SK-N-SH (cell line): ENCODE results near the gene FDX1. TPM values are rescaled to one million over a fixed set of nuclear protein-coding genes. Genes with fewer than 3 reads are reported as not detected.

Experiments used
- CTCF ChIA-PET: fragments of 300-600, 350-600 bp; formaldehyde crosslinking; extraction: SDS; loops from one replicate; lab custom pipeline; 2021; lab: Yijun Ruan, JAX
- POLR2A ChIA-PET: fragments of 350-600 bp; sonication (Branson Sonifier 250); formaldehyde crosslinking; extraction: SDS; loops from one replicate; lab custom pipeline; 2020; ENCODE audit warnings: antibody characterized with exemption, inconsistent platforms; lab: Yijun Ruan, JAX
- DNase-seq: peaks from one replicate; pipeline ENCODE4 v3.0.0; 2012
- H2AFZ ChIP-seq: fragments of 200-600 bp; sonication (generic); 2 replicates; pipeline ENCODE4 v1.8.1; 2016; ENCODE audit warnings: antibody characterized with exemption, mild to moderate bottlenecking, low read depth
- H3F3A ChIP-seq: fragments of 200-600 bp; sonication (generic); replicated peaks from 2 replicates; pipeline ENCODE3; 2016; ENCODE audit warnings: antibody characterized with exemption, mild to moderate bottlenecking; ENCODE audit not compliant: insufficient read depth
- H3K27ac ChIP-seq, 2 experiments: fragments of 200-500 bp in 1 of 2; fragments of 200-600 bp in 1 of 2; sonication (Bioruptor generic) in 1 of 2; sonication (generic), shearing (Covaris generic) in 1 of 2; 2 replicates each; pipeline versions ENCODE4 v1.5.1 to v1.6.1; 2014 to 2016; ENCODE audit warnings: low read depth in 2 of 2, inconsistent platforms in 1 of 2, low read length in 1 of 2, mild to moderate bottlenecking in 1 of 2, mixed read lengths in 1 of 2
- H3K27me3 ChIP-seq: fragments of 200-600 bp; sonication (generic), shearing (Covaris generic); 2 replicates; pipeline ENCODE4 v1.6.1; 2016; ENCODE audit warnings: mixed run types; ENCODE audit not compliant: insufficient read depth
- H3K36me3 ChIP-seq, 2 experiments: fragments of 200-500 bp in 1 of 2; fragments of 200-600 bp in 1 of 2; sonication (Bioruptor generic) in 1 of 2; sonication (generic) in 1 of 2; replicated peaks in 1 of 2; 2 replicates each; pipeline versions ENCODE3 to v1.5.1; 2014 to 2016; ENCODE audit warnings: low read length in 1 of 2, mild to moderate bottlenecking in 1 of 2; ENCODE audit not compliant: insufficient read depth in 2 of 2, control insufficient read depth in 1 of 2
- H3K4me1 ChIP-seq, 2 experiments: fragments of 200-500 bp in 1 of 2; fragments of 200-600 bp in 1 of 2; sonication (Bioruptor generic) in 1 of 2; sonication (generic), shearing (Covaris generic) in 1 of 2; 2 replicates each; pipeline versions ENCODE4 v1.5.1 to v1.6.1; 2014 to 2016; ENCODE audit warnings: low read depth in 1 of 2, low read length in 1 of 2, mixed run types in 1 of 2; ENCODE audit not compliant: insufficient read depth in 2 of 2, control insufficient read depth in 1 of 2
- H3K4me2 ChIP-seq: fragments of 200-600 bp; sonication (generic), shearing (Covaris generic); 2 replicates; pipeline ENCODE4 v1.6.1; 2017; ENCODE audit warnings: mixed run types
- H3K4me3 ChIP-seq, 2 experiments: fragments of 200-500 bp in 1 of 2; fragments of 200-600 bp in 1 of 2; sonication (Bioruptor generic) in 1 of 2; sonication (generic), shearing (Covaris generic) in 1 of 2; 2 replicates each; pipeline versions ENCODE4 v1.5.1 to v1.8.1; 2014 to 2016; ENCODE audit warnings: low read depth in 2 of 2, inconsistent platforms in 1 of 2, low read length in 1 of 2, mild to moderate bottlenecking in 1 of 2, mixed read lengths in 1 of 2, moderate library complexity in 1 of 2
- H3K79me2 ChIP-seq: fragments of 200-600 bp; sonication (generic); 2 replicates; pipeline ENCODE4 v1.8.1; 2017; ENCODE audit warnings: mild to moderate bottlenecking; ENCODE audit not compliant: insufficient read depth
- H3K9ac ChIP-seq: fragments of 200-600 bp; sonication (generic); 2 replicates; pipeline ENCODE4 v1.6.1; 2017; ENCODE audit warnings: mixed run types
- H3K9me2 ChIP-seq: fragments of 200-600 bp; sonication (generic); 2 replicates; pipeline ENCODE4 v1.6.1; 2017; ENCODE audit warnings: mixed run types
- H3K9me3 ChIP-seq: fragments of 200-600 bp; sonication (generic); 2 replicates; pipeline ENCODE4 v1.6.1; 2017; ENCODE audit warnings: mixed run types, mild to moderate bottlenecking, moderate library complexity
- H4K20me1 ChIP-seq: fragments of 200-600 bp; sonication (generic); 2 replicates; pipeline ENCODE4 v1.6.1; 2017; ENCODE audit warnings: mild to moderate bottlenecking, mixed run types; ENCODE audit not compliant: insufficient read depth
- CHD2 ChIP-seq: fragments of 150-350 bp; IDR thresholded peaks from 2 replicates; pipeline ENCODE4 v1.6.1; 2018; ENCODE audit warnings: low read length; ENCODE audit not compliant: partially characterized antibody
- EP300 ChIP-seq, 2 experiments: IDR thresholded peaks; 2 replicates each; pipeline versions ENCODE4 v1.4.0 to v1.6.1; 2012; ENCODE audit warnings: borderline replicate concordance in 1 of 2, low read depth in 1 of 2, low read length in 1 of 2
- FOXJ3 ChIP-seq: sonication (generic); formaldehyde crosslinking; IDR thresholded peaks from 2 replicates; pipeline ENCODE4 v1.5.1; 2020; ENCODE audit warnings: mild to moderate bottlenecking, missing genetic modification reagents
- GABPA ChIP-seq: IDR thresholded peaks from 2 replicates; pipeline ENCODE4 v1.4.0; 2012; ENCODE audit warnings: low read depth, mild to moderate bottlenecking
- GATA2 ChIP-seq: sonication (generic); formaldehyde crosslinking; IDR thresholded peaks from 2 replicates; pipeline ENCODE4 v1.5.0; 2020; ENCODE audit warnings: mild to moderate bottlenecking, missing genetic modification reagents
- JUND ChIP-seq: IDR thresholded peaks from 2 replicates; pipeline ENCODE4 v1.4.0; 2012
- MXI1 ChIP-seq: IDR thresholded peaks from 2 replicates; pipeline ENCODE4 v1.6.1; 2012; ENCODE audit warnings: mild to moderate bottlenecking, low read depth, low read length, improper control_type of control experiment
- NRF1 ChIP-seq: IDR thresholded peaks from 2 replicates; pipeline ENCODE4 v1.6.1; 2012; ENCODE audit warnings: low read depth, mild to moderate bottlenecking, low read length
- RCOR1 ChIP-seq: fragments of 150-350 bp; IDR thresholded peaks from 2 replicates; pipeline ENCODE4 v1.6.1; 2017; ENCODE audit warnings: antibody characterized with exemption, low read length
- RXRA ChIP-seq: IDR thresholded peaks from 2 replicates; pipeline ENCODE4 v1.4.0; 2012; ENCODE audit warnings: low read depth, mild to moderate bottlenecking, borderline replicate concordance
- TAF1 ChIP-seq: IDR thresholded peaks from 2 replicates; pipeline ENCODE4 v1.6.1; 2012; ENCODE audit warnings: low read depth, mild to moderate bottlenecking, low read length, moderate library complexity, borderline replicate concordance
- WGBS: methylation state at CpG from one replicate; pipeline ENCODE4 v1.1.6; 2017; ENCODE audit warnings: low lambda C conversion rate; 5-methylcytosine and 5-hydroxymethylcytosine counted together
- polyA plus RNA-seq, 3 experiments: library from polyadenylated mRNA; depleted of rRNA; stranded (reverse); fragments of >200 nt; gene quantifications; 2 replicates each; pipeline ENCODE4 v1.2.3, GENCODE V29; 2012
- TF ChIP-seq, protein P1 (sequence below): fragments of 150-350 bp; IDR thresholded peaks from 2 replicates; pipeline ENCODE4 v1.6.1; 2016; ENCODE audit warnings: mild to moderate bottlenecking, low read depth, low read length
- TF ChIP-seq, protein P2 (sequence below): fragments of 150-350 bp; IDR thresholded peaks from 2 replicates; pipeline ENCODE4 v1.6.1; 2017; ENCODE audit warnings: antibody characterized with exemption, low read length, low read depth, borderline replicate concordance
- TF ChIP-seq, protein P3 (sequence below): fragments of 200-600 bp; sonication (generic); IDR thresholded peaks from 2 replicates; pipeline ENCODE4 v1.6.1; 2017; ENCODE audit warnings: antibody characterized with exemption, mild to moderate bottlenecking, moderate library complexity
- TF ChIP-seq, protein P4 (sequence below): IDR thresholded peaks from 2 replicates; pipeline ENCODE4; 2012

Gene FDX1
- polyA plus RNA-seq, 1 of the 3 experiments (the other 2 are of a cell fraction) = 4.0 TPM

DNA sequence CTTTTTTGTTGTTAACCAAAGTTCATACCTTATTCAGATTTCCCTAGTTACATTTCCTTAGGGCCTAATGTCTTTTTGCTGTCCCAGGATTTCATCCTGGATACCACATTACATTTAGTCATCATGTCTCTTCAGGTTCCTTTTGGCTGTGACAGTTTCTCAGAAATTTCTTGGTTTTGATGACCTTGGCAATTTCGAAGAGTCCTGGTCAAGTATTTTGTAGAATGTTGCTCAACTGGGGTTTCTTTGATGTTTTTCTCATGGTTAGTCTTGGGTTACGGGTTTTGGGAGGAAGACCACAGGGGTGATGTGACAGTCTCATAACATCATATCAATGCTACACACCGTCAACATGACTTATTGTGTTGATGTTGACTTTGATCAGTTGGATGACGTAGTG lies 39.8 kb upstream of the FDX1 start:
- Histone ChIP-seq H3K27me3 (no peaks in the 10 kb centered on the region), H3F3A (no peaks in the 10 kb centered on the region), H4K20me1 (no peaks in the 10 kb centered on the region), H3K4me1 (no peaks in the 10 kb centered on the region)
- CTCF ChIA-PET = no interaction called here
- TF ChIP-seq GABPA (no peak), NRF1 (no peak), RCOR1 (no peak), EP300 (IDR thresholded peaks at IDR 0.05; ENCODE audit: borderline replicate concordance in 1 of 2, low read depth in 1 of 2, low read length in 1 of 2) (no peak)
- TF ChIP-seq, protein P1, sequence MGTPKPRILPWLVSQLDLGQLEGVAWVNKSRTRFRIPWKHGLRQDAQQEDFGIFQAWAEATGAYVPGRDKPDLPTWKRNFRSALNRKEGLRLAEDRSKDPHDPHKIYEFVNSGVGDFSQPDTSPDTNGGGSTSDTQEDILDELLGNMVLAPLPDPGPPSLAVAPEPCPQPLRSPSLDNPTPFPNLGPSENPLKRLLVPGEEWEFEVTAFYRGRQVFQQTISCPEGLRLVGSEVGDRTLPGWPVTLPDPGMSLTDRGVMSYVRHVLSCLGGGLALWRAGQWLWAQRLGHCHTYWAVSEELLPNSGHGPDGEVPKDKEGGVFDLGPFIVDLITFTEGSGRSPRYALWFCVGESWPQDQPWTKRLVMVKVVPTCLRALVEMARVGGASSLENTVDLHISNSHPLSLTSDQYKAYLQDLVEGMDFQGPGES = no peak
- TF ChIP-seq, protein P2, sequence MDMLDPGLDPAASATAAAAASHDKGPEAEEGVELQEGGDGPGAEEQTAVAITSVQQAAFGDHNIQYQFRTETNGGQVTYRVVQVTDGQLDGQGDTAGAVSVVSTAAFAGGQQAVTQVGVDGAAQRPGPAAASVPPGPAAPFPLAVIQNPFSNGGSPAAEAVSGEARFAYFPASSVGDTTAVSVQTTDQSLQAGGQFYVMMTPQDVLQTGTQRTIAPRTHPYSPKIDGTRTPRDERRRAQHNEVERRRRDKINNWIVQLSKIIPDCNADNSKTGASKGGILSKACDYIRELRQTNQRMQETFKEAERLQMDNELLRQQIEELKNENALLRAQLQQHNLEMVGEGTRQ = no peak
- TF ChIP-seq, all 33 proteins: peak for 0
- POLR2A ChIA-PET = no interaction called here
- H3K9me2 ChIP-seq = no peaks in the 10 kb centered on the region
- 45% methylated on average over 4 of the region's 4 CpGs for WGBS
- no peaks in the 10 kb centered on the region for H3K36me3 ChIP-seq
- H3K4me3 ChIP-seq = no peak overlapping the region
- no peak for DNase-seq
- H2AFZ ChIP-seq = no peak overlapping the region
- no peak overlapping the region for H3K27ac ChIP-seq
- H3K9me3 ChIP-seq = 0 out of 2 replicates have a peak, but pooled peaks cover 3% of the 10 kb centered on the region
- H3K4me2 ChIP-seq = no peak overlapping the region
- no peak overlapping the region for H3K9ac ChIP-seq
- H3K79me2 ChIP-seq = no peaks in the 10 kb centered on the region

DNA sequence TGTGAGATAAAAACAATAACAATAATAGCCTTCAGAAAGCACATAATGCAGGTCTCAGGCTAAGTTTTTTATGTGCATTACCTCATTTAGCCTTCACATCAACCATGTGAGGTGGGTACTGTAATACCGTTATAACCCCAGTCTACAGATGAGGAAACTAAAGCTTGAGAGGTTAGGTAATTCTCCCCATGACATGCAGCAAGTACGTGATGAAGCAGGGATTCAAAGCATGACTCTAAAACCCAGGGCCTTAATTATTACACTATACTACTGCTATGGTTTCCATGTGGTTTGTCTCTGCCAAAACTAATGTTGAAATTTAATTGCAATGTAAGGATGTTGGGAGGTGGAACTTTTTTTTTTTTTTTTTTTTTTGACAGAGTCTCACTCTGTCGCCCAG lies 37.7 kb upstream of the FDX1 start:
- 65% methylated on average over 3 of the region's 3 CpGs for WGBS
- DNase-seq = no peak
- H4K20me1 ChIP-seq = no peaks in the 10 kb centered on the region
- no peak overlapping the region for H3K9ac ChIP-seq
- ChIA-PET CTCF (interaction anchor here (1.0 kb wide), 1 partner anchor 15 kb away, joined by 3 read pairs; no protein-coding TSS in a partner anchor), POLR2A (no interaction called here)
- no peak overlapping the region for H3K27ac ChIP-seq
- no peak for TF ChIP-seq CHD2
- TF ChIP-seq, protein P3, sequence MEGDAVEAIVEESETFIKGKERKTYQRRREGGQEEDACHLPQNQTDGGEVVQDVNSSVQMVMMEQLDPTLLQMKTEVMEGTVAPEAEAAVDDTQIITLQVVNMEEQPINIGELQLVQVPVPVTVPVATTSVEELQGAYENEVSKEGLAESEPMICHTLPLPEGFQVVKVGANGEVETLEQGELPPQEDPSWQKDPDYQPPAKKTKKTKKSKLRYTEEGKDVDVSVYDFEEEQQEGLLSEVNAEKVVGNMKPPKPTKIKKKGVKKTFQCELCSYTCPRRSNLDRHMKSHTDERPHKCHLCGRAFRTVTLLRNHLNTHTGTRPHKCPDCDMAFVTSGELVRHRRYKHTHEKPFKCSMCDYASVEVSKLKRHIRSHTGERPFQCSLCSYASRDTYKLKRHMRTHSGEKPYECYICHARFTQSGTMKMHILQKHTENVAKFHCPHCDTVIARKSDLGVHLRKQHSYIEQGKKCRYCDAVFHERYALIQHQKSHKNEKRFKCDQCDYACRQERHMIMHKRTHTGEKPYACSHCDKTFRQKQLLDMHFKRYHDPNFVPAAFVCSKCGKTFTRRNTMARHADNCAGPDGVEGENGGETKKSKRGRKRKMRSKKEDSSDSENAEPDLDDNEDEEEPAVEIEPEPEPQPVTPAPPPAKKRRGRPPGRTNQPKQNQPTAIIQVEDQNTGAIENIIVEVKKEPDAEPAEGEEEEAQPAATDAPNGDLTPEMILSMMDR = no peak
- TF ChIP-seq RXRA = no peak
- TF ChIP-seq, protein P1 = no peak
- TF ChIP-seq FOXJ3 (CRISPR knock-in tag) = no peak
- TF ChIP-seq MXI1 = no peak
- no peak for TF ChIP-seq TAF1
- no peak for TF ChIP-seq GATA2
- no peak for TF ChIP-seq JUND
- TF ChIP-seq, protein P4, sequence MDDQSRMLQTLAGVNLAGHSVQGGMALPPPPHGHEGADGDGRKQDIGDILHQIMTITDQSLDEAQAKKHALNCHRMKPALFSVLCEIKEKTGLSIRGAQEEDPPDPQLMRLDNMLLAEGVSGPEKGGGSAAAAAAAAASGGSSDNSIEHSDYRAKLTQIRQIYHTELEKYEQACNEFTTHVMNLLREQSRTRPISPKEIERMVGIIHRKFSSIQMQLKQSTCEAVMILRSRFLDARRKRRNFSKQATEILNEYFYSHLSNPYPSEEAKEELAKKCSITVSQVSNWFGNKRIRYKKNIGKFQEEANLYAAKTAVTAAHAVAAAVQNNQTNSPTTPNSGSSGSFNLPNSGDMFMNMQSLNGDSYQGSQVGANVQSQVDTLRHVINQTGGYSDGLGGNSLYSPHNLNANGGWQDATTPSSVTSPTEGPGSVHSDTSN = no peak
- no peaks in the 10 kb centered on the region for H3K9me2 ChIP-seq
- no peak overlapping the region for H2AFZ ChIP-seq
- H3K36me3 ChIP-seq = no peaks in the 10 kb centered on the region
- no peaks in the 10 kb centered on the region for H3K4me1 ChIP-seq
- no peaks in the 10 kb centered on the region for H3F3A ChIP-seq
- no peaks in the 10 kb centered on the region for H3K27me3 ChIP-seq
- H3K9me3 ChIP-seq = 0 out of 2 replicates have a peak, but pooled peaks cover 5% of the 10 kb centered on the region
- H3K4me3 ChIP-seq = no peak overlapping the region
- no peaks in the 10 kb centered on the region for H3K79me2 ChIP-seq
- H3K4me2 ChIP-seq = no peak overlapping the region
